ENCODE measurements around the gene FBXO17.

- TF ChIP-seq EZH2 (IDR thresholded peaks at IDR 0.05; ENCODE audit: borderline replicate concordance, insufficient read depth, low read depth, low read length, poor library complexity, severe bottlenecking): no peak
- TF ChIP-seq, protein P1, sequence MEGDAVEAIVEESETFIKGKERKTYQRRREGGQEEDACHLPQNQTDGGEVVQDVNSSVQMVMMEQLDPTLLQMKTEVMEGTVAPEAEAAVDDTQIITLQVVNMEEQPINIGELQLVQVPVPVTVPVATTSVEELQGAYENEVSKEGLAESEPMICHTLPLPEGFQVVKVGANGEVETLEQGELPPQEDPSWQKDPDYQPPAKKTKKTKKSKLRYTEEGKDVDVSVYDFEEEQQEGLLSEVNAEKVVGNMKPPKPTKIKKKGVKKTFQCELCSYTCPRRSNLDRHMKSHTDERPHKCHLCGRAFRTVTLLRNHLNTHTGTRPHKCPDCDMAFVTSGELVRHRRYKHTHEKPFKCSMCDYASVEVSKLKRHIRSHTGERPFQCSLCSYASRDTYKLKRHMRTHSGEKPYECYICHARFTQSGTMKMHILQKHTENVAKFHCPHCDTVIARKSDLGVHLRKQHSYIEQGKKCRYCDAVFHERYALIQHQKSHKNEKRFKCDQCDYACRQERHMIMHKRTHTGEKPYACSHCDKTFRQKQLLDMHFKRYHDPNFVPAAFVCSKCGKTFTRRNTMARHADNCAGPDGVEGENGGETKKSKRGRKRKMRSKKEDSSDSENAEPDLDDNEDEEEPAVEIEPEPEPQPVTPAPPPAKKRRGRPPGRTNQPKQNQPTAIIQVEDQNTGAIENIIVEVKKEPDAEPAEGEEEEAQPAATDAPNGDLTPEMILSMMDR (IDR thresholded peaks at IDR 0.05): no peak
Observed at GRCh38 chr19:39003796-39004195, 28.3 kb upstream of the FBXO17 start.

All from B cell (primary cell).